GM21528 (cell line): ENCODE data around the gene LAMA1.

Experiments
- ATAC-seq: cut with Tn5 transposase; IDR thresholded peaks from one replicate; pipeline ENCODE4 v1.9.1; 2021; ENCODE audit warnings: mild to moderate bottlenecking, moderate library complexity; ENCODE audit not compliant: unreplicated experiment, low FRiP score

LAMA1 gene

GRCh38 chr18:7116001-7116730 is 1.4 kb downstream of the LAMA1 start:
- ATAC-seq, result no peak

- ATAC-seq, result no peak
Measured at GRCh38 chr18:7112936-7113335, 4.7 kb downstream of the LAMA1 start.

GRCh38 chr18:7111134-7111533 is 6.5 kb downstream of the LAMA1 start:
- no peak for ATAC-seq

GRCh38 chr18:7105943-7106342 is 11.7 kb downstream of the LAMA1 start:
- ATAC-seq, result no peak

- no peak for ATAC-seq
Measured at GRCh38 chr18:7105268-7105667, 12.3 kb downstream of the LAMA1 start.

- ATAC-seq, result no peak
Measured at GRCh38 chr18:7104649-7105048, 12.9 kb downstream of the LAMA1 start.

GRCh38 chr18:7102131-7102530 is 15.5 kb downstream of the LAMA1 start:
- ATAC-seq, result no peak

GRCh38 chr18:7096838-7097237 is 20.8 kb downstream of the LAMA1 start:
- ATAC-seq, result no peak

- no peak for ATAC-seq
Measured at GRCh38 chr18:7094427-7094826, 23.2 kb downstream of the LAMA1 start.

GRCh38 chr18:7090771-7091170 is 26.8 kb downstream of the LAMA1 start:
- ATAC-seq, result no peak

- ATAC-seq, result no peak
Measured at GRCh38 chr18:7089369-7089768, 28.2 kb downstream of the LAMA1 start.

GRCh38 chr18:7084080-7085065 is 33.2 kb downstream of the LAMA1 start:
- ATAC-seq, result no peak

GRCh38 chr18:7082671-7083070 is 34.9 kb downstream of the LAMA1 start:
- ATAC-seq, result no peak

- ATAC-seq, result no peak
Measured at GRCh38 chr18:7079231-7079630, 38.4 kb downstream of the LAMA1 start.

GRCh38 chr18:7072593-7072992 is 45.0 kb downstream of the LAMA1 start:
- no peak for ATAC-seq

GRCh38 chr18:7071600-7071999 is 46.0 kb downstream of the LAMA1 start:
- no peak for ATAC-seq

GRCh38 chr18:7070466-7070865 is 47.1 kb downstream of the LAMA1 start:
- no peak for ATAC-seq

GRCh38 chr18:7068871-7069590 is 48.6 kb downstream of the LAMA1 start:
- no peak for ATAC-seq

- ATAC-seq, result no peak
Measured at GRCh38 chr18:7066965-7067555, 50.5 kb downstream of the LAMA1 start.

- ATAC-seq, result no peak
Measured at GRCh38 chr18:7065736-7066135, 51.9 kb downstream of the LAMA1 start.

- no peak for ATAC-seq
Measured at GRCh38 chr18:7064346-7064745, 53.3 kb downstream of the LAMA1 start.
